T-helper 9 cell (primary cell): ENCODE results near the gene ZNF32.
"Not testable (repeated sequence)": the region's sequence is repeated elsewhere in the genome, so short reads cannot be mapped to it uniquely, and the experiment has no call there.

ENCODE experiments used
- DNase-seq: peaks from one replicate; pipeline ENCODE4 v3.0.0-alpha.2; 2020

ZNF32 gene

DNA sequence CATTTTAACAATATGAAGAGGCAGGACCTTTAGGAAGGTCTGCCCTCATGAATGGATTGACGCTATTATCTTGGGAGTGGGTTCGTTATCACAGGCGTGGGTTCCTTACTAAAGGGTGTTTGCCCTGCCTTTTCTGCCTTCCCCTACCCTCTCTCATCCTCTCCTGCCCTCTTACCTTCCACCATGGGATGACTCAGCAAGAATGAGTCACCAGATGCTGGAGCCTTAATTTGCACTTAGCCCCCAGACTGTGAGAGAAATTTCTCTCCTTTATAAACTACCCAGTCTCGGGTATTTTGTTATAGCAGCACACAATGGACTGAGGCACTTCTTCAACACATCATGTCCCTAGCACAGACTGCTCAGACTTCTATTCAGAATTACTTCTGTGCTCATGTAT lies 31.4 kb upstream of the ZNF32 start:
- DNase-seq, result no peak

DNA sequence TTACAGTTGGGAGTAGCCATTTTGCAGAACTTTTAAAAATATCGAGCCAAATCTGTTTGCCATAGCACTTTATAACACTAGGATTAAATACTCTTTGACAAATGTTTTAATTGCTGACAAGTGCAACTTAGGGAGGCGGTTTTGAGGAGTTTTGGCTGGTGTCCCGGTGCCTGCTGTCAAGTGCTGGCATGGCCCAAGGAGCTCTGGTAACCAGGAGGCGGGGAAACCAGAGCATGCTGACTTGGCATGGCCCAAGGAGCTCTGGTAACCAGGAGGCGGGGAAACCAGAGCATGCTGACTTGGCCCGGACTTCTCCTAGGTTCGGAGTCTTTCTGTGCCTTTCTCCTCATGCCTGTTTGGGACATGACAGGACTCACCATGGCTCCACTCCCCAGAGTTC lies 30.8 kb upstream of the ZNF32 start:
- DNase-seq, result no peak

DNA sequence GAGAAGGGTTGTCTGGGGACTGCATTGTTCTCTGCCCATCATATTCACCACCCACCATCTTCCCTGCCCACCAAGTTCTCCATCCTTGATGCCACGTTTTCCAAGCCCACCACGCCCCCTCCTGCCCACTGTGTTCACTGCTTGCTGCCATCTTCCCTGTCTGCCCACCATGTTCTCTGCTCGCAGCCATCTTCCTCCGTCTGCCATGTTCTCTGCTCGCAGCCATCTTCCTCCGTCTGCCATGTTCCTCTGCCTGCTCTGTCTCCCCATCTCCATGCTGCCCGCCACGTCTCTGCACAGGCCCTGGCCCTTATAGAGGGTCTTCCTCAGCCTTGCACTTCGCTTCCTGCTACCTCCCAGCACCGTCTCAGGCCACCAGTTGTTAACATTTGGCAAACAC lies 30.0 kb upstream of the ZNF32 start:
- DNase-seq, result no peak

DNA sequence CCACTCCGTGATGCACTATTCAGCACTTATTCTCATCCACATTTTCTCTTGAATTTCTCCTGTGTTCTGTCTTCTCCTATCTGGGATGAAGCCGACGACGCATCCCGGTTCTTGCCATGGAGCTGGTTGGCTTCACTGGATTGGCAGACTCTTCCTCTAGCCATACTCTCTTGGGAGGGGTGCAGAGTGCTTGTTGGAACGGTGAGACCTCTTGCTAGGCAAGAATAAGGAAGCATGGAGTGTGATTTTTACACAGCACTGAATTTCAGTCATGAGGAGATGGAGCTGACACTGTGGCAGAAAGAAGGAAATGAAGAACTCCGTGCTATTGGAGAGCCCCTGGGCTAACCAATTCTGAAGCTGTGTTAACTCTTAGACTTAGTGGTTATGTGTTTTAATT lies 28.2 kb upstream of the ZNF32 start:
- no peak for DNase-seq

DNA sequence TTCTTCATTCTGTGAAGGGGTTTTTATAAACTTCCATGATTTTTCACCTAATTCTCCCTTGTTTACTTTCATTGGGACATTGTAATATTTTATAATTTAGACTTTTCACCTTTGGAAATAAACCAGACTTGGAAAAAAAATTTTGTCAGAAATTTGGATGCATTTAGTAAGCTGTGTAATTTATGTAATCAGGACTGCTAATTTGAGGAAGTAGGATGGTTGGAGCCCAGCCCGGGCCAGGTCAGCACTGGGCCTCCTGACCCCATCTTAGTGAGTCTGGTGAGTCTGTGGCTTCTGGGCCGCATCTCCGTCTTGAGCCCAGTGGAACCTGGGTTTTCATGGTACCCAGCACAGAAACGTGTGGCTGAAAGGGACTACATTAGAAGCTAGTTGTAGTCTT lies 27.6 kb upstream of the ZNF32 start:
- DNase-seq, result no peak

DNA sequence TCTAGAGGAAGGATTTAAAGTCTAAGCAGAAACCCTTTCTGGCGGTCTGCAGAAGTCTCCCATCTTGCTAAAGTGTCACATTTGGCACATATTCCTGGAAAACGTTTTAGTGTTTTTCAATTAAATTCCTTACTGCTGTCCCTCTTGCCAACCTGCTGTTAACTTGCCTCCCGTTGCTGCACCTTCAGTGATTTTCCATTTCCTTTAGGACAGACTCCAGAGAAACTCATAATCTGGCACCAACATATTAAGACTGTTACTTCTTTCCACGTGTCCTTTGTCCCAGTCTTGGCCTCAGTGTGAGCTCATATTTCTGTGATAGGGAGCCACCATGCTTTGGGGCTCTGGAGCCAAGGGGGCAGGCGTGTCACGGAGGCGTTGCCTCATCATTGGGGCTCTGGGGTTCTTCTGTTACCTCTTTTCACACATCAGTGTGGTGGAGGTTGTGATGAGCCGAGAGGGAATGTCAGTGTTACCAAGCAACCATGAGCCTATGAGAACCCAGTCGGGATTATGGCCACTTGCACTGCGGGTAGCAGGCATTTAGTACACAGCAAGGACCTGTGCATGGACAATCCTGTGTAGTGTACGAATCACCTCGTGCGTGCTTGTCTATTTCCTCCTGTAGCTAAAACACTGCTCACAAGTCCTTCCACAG lies 26.0 kb upstream of the ZNF32 start:
- no peak for DNase-seq

DNA sequence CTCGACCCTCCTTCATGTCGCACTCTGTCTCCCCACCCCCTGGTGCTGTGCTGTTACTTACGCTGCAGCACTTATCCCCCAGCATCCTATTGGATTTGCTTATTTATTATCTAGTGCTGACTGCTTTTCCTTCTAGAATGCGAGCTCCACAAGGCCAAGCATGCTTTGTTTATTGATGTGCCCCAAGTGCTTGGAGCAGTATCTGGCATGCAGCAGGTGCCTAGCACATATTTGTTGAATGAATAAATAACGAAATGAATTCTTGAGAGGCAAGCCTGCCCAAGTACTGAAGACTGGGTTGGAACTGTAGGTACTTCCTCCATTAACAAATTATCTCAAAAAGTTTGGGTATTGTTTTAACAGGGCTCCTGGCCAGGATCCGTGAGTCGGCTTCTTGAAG lies 24.8 kb upstream of the ZNF32 start:
- no peak for DNase-seq

DNA sequence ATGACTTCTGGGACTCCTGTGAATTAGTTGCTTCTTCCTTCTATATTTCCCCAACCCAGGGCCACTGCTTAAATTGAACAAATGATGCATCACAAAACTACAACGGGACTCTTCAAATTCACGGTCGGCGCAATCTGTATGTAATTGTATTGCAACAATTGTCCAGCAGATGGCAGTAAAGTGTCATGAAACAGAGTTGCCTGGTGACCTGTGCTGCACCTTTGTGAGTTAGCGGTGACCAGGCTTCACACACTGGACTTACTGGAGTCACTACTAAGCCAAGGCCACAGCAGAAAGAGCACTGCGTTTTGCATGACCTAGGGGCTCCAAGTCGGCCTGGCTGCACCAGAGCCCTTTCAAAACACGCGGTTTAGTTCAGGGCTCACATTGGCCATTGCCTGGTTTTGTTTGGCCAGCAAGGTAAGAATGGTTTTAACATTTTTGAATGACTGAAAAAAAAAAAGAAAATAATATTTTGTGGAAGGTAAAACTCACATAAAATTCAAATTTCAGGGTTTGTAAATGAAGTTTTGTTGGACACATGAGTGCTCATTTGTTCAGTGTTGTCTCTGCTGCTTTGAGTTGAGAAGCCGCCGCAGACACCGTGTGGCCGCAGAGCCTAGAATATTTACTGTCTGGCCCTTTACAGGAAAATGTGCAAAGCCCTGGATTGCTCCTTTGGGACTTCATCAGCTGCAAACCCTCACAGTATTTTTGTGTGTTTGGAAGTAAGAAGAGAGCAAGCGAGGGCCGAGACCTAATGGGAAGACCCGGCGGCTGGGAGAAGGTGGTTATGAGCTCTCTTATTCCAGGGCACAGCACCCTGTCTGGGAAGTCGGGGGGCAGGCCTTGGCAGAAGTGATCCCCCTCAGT lies 23.2 kb upstream of the ZNF32 start:
- peak; percentile 24 for DNase-seq

DNA sequence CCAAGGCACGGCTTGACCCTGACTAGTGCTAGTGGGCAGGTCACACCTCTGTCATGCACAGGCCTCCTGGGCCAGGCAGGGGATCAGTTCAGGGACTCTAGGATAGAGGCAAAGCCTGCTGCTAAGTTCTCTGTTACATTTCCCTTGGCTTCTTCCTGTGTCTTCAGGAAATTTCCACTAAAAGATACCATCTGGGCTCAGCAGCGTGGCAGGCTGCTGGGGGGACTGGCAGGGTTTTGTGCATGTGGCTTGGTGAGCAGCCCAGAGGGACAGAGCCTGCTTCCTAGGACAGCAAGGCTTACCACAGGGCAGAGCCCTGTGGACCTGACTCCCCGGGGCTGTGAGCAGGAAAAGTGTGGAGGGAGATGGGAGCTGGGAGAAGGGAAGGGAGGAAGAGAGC lies 20.7 kb upstream of the ZNF32 start:
- no peak for DNase-seq

DNA sequence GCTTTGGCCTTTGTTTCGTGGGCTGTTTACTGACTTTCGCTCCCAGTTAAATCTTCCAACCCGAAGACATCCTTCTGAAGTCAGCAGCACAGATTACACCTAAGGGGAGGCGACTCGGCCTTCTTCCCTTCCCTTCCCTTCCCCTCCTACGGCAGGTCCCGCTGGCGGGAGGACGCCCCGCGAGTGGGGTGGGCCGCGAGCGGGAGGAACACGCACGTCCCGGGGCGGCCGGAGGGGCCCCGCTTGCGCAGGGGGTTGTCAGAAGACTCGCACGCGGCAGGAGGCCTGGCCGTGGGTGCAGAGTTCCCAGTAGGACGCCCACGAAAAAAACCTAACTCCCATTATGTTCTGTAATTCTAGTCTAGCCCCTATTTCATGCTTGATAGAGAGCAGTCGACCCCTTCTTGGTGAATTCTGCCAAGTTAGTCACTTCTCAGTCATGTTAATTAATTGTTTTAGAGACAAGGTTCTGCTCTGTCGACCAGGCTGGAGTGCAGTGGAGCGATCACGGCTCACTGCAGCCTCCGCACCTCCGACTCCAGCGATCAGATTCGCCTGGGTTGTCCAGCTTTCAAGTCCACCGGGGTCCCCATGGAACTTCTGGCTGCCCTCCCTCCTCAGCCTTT lies 19.2 kb upstream of the ZNF32 start:
- no peak for DNase-seq

DNA sequence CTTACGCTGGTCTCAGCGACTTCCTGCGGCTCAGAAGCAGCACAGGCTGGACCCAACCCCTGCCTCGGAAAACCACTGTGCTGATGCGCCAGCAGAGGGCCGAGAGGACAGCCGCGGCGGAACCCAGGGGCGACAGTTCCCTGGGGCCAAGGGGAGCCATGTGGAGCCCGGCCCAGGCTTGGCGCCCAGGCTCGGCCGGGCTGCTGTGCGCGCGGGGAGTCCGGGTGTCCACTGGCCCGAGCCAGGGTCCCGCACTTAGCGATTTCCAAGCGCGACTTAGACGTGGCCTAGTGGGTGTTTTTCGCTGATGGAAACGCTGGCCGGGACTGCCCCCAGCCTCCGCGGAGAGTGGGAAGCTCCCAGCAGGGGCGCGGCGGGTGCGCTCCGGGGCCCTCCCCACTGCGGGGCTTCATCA lies 18.6 kb upstream of the ZNF32 start:
- no peak for DNase-seq

DNA sequence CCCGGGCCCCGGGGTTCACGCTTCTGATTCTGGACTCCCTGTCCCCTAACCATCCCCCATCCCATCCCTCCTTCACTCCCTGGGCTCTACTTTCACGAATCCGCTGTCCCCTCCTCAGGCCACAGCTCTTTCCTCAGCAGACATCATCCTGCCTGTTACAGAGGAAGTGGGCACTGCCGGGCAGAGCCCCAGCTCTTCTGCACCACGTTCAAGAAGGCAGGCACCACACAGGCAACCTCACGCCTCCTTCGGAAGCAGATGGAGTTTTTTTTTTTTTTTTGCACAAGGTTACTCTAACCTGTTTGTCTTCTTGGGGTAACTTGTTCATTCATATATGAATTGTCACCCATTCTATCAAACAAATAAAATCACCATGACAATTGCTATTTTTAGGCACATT lies 17.9 kb upstream of the ZNF32 start:
- no peak for DNase-seq

DNA sequence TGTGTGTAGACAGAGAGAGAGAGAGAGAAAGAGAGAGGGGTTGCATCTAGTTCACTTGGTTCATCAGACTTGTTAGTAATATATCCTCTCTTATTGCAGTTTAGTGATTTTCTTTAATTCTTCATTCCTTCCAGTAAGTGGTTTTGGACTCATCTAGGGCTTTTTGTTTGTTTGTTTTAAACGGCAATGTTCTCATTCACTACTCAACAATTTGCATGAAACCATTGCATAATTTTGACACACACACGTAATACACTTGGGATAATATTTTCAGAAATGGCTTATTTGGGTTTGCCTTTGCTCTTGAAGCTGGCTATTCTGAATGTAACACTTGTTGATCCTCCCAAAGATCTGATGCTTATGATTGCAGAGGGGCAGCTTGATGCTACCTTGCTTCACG lies 16.4 kb upstream of the ZNF32 start:
- DNase-seq, result no peak

DNA sequence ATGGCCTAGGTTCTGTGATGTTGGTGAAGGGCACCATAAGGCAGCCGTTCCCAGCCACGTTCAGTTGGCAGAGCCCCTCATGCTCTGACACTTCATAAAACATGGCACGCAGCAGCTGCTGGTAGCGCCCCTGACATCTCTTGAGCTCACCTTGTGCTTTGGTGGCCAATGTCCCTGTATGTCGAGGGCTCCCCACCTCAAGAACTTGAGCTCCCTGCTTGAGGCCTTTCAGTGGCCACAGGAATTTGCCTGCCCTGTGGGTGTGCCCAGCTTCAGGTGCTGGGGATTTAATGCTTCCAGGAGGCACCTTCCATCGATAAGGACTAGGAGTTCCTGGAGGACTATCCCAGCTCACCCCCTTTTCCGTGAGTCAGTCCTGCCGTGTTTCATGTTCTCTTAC lies 9.5 kb upstream of the ZNF32 start:
- no peak for DNase-seq

DNA sequence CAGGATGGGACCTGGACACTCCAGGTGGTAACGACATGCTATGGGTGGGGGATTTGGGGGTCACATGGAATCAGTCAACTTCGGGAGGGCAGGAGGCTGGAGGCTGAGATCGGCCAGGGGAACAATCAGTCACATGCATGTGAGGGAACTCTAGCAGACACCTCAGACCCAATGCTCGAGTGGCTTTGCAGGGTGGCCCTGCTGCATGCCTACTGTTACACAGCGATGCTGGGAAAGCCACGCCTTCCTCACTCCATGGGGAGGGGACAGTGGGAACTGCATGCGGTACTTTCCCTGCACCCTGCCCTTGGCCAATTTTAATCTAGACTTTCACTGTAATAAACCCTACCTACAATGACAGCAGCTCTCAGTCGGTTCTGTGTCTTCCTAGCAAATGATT lies 6.6 kb upstream of the ZNF32 start:
- no peak for DNase-seq

DNA sequence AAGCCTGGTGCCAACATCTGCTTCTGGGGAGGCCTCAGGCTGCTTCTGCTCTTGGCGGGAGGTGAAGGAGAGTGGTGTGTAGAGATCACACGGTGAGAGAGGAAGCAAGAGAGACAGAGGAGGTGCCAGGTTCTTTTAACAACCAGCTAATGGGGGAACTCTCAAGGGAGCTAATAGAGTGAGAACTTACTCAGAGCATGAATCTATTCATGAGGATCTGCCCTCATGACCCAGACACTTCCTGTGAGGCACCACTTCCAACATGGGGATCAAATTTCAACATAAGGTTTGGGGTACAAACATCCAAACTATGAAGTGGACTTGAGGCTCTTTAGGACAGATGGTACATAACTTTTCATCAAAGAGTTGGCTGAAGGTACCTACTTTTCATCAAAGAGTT lies 5.1 kb upstream of the ZNF32 start:
- DNase-seq, result no peak

DNA sequence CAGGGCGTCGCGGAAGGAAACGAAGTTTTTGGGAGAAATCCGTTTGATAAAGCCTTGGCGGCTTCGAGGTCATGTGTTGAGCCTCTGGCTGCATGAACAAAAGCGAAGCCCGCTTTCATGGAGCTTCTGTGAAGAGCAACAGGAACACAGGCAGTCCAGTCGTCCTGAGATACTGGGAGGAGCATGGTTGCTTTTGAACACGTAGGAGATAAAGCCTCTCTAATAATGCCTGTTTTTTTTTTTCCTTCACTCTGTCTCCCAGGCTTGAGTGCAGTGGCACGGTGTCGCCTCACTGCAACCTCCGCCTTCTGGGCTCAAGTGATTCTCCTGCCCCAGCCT lies 473 bp upstream of the ZNF32 start:
- DNase-seq, result no peak

DNA sequence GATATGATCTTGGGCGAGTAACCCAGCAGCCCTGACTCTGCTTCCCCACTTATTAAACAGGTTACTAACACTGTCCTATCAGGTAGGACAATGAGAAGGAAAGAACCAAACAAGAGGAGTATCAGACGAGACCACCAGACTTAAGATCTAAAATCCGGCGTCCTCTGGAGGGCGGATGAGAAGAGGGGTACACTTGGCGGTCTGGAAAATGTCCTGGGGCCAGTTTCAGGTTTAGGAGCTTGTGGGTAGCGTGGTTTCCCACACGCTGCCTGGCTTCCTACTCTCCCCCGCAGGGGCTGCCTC lies 635 bp downstream of the ZNF32 start:
- DNase-seq, result no peak

DNA sequence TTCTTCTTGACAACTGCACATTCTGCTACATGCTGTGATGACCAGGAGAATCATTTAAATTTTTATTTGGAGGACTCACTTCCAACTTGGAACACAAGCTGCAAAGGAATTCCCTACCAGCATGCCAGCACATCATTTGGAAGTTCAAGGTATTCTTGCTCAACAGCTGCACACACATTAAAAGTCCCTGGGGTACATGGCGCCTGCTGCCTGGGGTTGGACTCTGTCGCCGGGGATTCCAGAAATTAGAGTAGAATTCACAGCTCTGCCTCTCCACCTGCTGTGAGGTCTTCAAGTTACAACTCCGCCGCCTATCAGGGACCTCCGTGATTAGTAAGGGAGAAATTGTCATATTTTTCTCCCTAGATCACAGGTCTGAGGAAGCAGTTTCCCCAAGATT lies 1.1 kb downstream of the ZNF32 start:
- DNase-seq, result no peak

DNA sequence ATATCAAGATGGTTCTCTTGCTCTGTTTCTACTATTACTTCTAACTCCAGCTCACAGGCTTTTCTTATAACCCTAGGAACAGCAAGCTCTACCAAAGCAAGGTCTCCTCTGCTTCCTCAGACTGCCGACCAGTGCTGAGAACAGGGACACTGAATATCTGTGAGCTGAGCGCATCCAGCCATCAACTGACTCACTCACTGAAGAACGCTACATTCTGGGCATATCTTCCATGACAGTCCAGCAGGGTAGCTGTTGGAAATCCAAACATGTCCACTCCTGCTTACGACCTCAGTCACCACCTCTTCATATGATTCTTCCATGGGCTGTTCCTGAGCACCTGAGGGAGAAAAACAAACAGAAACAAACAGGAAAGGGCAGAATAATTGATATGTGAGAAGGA lies 2.8 kb downstream of the ZNF32 start:
- DNase-seq, result no peak

DNA sequence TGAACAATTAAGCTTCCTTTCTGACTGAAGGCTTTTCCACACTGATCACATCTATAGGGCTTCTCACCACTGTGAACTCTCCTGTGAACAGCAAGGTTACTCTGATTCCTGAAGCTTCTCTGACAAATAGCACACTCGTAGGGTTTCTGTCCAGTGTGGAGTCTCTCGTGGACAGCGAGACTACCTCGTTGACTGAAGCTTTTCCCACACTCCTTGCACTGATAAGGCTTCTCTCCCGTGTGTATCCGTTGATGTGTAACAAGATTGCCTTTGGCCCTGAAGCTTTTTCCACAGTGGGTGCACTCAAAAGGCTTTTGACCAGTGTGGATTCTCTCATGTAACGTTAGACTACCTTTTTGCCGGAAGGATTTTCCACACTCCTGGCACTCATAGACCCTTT lies 4.4 kb downstream of the ZNF32 start:
- no peak for DNase-seq

DNA sequence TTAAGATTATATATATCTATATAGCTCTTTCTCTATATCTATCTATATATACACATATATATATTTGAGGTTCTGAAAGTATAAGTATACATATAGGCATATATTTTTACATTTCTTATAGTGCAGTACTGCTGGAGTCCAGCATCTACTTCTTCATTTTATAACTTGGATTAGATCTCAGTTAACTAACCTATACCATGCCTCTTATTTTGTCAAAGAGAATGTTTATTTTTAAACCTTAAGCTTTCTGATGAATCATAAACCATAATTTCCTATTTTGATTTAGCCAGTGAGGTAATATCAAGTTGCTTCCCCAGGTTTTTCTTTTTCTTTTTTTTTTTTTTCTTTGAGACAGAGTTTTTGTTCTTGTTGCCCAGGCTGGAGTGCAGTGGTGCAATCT lies 8.1 kb downstream of the ZNF32 start:
- no peak for DNase-seq

DNA sequence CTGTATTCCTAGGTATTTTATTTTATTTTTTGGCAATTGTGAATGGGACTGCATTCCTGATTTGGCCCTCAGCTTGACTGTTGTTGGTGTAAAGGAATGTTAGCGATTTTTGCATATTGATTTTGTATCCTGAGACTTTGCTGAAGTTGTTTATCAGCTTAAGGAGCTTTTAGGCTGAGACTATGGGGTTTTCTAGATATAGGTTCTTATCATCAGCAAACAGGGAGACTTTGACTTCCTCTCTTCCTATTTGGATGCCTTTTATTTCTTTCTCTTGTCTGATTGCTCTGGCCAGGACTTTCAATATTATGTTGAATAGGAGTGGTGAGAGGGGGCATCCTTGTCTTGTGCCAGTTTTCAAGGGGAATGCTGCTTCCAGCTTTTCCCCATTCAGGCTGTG lies 12.9 kb downstream of the ZNF32 start:
- DNase-seq, result not testable (repeated sequence)

DNA sequence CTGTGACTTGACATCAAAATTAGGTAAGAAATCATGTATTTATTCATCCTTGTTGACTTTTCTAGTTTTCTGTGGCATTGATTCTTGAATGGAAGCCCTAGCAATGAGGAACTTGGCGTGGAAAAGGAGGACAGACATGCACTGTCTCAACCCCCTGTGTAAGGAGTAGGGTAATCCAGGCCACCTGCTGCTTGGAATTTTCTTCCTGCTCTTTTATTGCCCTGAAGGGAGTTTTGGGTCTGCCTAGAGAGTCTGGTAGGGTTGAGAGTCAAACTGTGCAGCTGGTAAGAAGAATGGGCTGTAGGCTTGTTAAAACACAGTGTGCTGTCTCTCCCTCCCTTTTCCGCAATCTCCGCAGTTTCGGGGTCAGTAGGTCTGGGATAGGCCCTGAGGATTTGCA lies 19.7 kb downstream of the ZNF32 start:
- DNase-seq, result no peak

DNA sequence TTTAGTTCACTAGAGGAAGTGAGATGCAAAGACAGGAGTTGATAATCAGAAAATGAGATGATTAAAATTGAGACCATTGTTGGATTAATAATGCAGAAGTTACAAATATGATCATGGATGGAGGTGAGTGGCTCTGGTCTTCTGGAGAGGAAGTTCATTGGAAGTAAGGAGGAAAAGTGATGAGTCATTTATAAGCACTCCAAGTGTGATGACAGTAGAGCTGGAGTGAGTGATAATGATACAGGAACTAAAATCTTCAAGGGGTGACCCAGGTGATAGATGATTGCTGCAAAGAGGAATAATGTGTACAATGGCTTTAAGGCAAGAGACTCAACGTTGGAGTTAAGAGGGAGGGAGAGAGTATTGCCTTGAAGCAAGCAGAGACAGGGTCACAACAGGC lies 20.7 kb downstream of the ZNF32 start:
- DNase-seq, result no peak
